ENCODE data around the gene PNPT1.

The PNPT1 gene

GRCh38 chr2:55595536-55595935 is 98.1 kb downstream of the PNPT1 start:
- DNase-seq: no peak

GRCh38 chr2:55592130-55592529 is 101.5 kb downstream of the PNPT1 start:
- no peak for DNase-seq

GRCh38 chr2:55590810-55591440 is 102.7 kb downstream of the PNPT1 start:
- no peak for DNase-seq

GRCh38 chr2:55585451-55586080 is 108.1 kb downstream of the PNPT1 start:
- DNase-seq: no peak
